RPMI8226 (cell line): ENCODE results near the gene SCRN2.

ENCODE experiments used
- DNase-seq: peaks from one replicate; pipeline ENCODE4 v3.0.0-alpha.2; 2015

The SCRN2 gene

GRCh38 chr17:47871048-47871447, 30.0 kb upstream of the SCRN2 start:
- no peak for DNase-seq

GRCh38 chr17:47870056-47870455, 29.0 kb upstream of the SCRN2 start:
- DNase-seq, result no peak

- no peak for DNase-seq
Observed at GRCh38 chr17:47869114-47869513, 28.0 kb upstream of the SCRN2 start.

- DNase-seq, result no peak
Observed at GRCh38 chr17:47867813-47868533, 26.9 kb upstream of the SCRN2 start.

GRCh38 chr17:47866941-47867340, 25.9 kb upstream of the SCRN2 start:
- no peak for DNase-seq

- DNase-seq, result peak; percentile 39
Observed at GRCh38 chr17:47864791-47865216, 23.7 kb upstream of the SCRN2 start.

GRCh38 chr17:47862621-47863440, 21.8 kb upstream of the SCRN2 start:
- no peak for DNase-seq

GRCh38 chr17:47860386-47860785, 19.3 kb upstream of the SCRN2 start:
- no peak for DNase-seq

GRCh38 chr17:47857551-47858455, 16.7 kb upstream of the SCRN2 start:
- no peak for DNase-seq

GRCh38 chr17:47856830-47857229, 15.8 kb upstream of the SCRN2 start:
- no peak for DNase-seq

- no peak for DNase-seq
Observed at GRCh38 chr17:47855737-47856136, 14.7 kb upstream of the SCRN2 start.

- DNase-seq, result no peak
Observed at GRCh38 chr17:47853616-47854015, 12.5 kb upstream of the SCRN2 start.

GRCh38 chr17:47852113-47852949, 11.3 kb upstream of the SCRN2 start:
- DNase-seq, result no peak

GRCh38 chr17:47851764-47852112, 10.7 kb upstream of the SCRN2 start:
- no peak for DNase-seq

GRCh38 chr17:47850692-47851573, 9.9 kb upstream of the SCRN2 start, which contains the start of gene SP6:
Gene SP6 (minus strand): TSS chr17:47851163. CDS start chr17:47848429, 2,734 bp downstream.
- DNase-seq, result peak; percentile 87

GRCh38 chr17:47850373-47850691, 9.3 kb upstream of the SCRN2 start:
- no peak for DNase-seq

GRCh38 chr17:47848198-47848513, 7.1 kb upstream of the SCRN2 start:
- DNase-seq, result no peak

GRCh38 chr17:47847341-47848197, 6.5 kb upstream of the SCRN2 start:
- peak; percentile 64 for DNase-seq

GRCh38 chr17:47846716-47847340, 5.8 kb upstream of the SCRN2 start:
- DNase-seq, result no peak

- DNase-seq, result no peak
Observed at GRCh38 chr17:47845716-47846075, 4.6 kb upstream of the SCRN2 start.
